GM21447 (cell line): ENCODE results near the gene NBEAL1.
"Not testable (repeated sequence)": the region's sequence is repeated elsewhere in the genome, so short reads cannot be mapped to it uniquely, and the experiment has no call there.

Source experiments
- ATAC-seq: cut with Tn5 transposase; IDR thresholded peaks from one replicate; pipeline ENCODE4 v1.9.1; 2021; ENCODE audit not compliant: unreplicated experiment

NBEAL1 gene

DNA sequence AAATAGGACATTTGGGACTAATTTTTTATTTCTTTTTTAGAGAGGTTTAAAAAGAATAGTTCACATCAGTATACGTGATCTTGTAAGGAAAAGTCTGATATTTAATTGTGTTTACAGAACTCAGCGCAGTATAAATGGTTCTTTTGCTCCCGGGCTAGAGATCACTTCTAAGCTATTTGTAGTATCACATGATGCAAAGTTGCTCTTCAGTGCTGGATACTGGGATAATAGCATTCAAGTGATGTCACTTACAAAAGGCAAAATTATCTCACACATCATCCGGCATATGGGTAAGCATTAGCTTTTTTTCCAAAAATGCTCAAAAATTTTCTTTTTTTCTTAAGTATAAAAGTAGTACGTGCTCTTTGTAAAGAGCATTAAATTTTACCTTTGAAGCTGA lies 186.8 kb downstream of the NBEAL1 start:
- no peak for ATAC-seq

DNA sequence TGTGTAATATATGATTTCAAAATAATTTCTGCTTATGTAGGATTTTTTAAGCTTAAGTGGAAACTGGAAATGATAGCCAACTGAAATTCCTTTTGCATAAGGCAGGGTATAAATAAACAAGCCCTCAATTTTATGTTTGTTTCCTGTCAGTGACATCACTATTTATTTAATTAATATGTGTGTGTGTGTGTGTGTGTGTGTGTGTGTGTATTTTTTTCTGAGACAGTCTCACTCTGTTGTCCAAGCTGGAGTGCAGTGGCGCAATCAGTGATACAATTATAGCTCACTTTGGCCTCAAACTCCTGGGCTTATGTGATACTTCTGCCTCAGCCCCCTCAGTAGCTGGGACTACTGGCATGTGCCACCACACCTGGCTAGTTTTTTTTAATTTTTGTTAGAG lies 194.9 kb downstream of the NBEAL1 start:
- ATAC-seq: no peak

DNA sequence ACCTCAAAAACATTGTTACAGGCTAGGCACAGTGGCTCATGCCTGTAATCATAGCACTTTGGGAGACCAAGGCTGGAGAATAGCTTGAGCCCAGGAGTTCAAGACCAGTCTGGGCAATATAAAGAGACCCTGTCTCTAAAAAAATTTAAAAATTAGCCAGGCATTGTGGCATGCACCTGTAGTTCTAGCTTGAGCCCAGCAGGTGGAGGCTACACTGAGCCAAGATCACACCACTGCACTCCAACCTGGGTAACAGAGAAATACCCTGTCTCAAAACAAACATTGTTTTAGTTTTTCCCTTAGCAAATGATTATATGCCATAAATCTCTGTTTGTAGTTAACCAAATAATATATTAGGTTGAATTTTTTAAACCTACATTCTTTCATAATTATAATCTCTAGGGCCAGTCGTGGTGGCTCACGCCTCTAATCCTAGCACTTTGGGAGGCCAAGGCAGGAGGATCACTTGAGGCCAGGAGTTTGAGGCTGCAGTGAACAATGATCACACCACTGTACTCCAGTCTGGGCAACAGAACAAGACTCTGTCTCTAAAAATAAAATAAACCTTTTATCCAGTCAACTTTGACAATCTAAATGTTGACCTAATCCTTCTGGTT lies 210.9 kb downstream of the NBEAL1 start:
- no peak for ATAC-seq

DNA sequence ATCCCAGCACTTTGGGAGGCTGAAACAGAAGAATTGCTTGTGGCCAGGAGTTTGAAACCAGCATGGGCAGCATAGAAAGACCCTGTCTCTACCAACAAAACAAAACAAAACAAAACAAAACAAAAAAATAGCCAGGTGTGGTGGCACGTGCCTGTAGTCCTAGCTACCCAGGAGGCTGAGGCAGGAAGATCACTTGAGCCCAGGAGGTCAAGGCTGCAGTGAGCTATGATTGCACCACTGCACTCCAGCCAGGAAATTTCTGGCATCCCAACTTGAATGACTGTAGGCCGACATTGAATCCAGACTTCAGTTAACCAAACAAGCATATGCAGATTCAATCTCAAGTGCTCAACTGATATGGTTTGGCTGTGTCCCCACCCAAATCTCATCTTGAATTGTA lies 215.0 kb downstream of the NBEAL1 start:
- ATAC-seq: not testable (repeated sequence)

DNA sequence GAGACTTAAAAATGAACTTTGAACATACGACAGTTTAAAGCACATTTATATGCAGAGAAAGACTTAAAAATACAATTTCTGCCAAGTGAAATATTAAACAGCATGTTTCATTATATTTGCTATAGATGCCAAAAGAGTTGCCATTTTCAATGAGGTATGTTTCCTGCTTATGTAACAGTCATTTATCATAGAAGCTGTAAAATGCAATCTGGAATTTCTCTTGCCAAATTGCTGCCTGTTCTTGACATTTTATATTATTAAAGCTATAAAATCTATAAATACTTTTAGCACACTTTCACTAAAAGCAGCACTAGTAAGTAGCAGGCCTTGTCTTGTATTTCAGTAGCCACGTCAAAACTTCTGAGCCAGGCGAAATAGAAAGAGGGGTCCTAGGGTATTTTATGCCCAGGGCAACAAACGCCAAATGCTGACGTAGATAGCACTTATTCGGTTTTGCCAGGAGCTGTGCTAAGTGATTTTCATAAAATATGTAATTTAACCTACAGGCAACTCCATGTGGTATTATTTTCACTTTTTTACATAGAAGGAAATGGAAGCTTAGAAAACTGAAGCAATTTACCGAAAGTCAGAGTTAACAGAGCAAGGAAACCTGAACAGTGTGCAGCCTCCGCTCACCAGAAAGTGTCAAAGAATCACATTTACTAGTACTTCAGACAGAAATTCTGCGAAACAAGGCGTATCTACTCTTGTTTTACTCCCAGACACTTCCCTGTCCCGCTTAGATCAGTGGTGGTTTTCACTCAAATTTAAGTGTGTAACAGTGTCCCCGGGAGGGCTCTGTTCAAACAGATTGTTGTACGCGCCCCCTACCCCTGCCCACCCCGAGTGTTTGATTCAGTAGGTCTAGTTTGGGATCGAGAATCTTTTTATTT lies 222.9 kb downstream of the NBEAL1 start:
- ATAC-seq: no peak

DNA sequence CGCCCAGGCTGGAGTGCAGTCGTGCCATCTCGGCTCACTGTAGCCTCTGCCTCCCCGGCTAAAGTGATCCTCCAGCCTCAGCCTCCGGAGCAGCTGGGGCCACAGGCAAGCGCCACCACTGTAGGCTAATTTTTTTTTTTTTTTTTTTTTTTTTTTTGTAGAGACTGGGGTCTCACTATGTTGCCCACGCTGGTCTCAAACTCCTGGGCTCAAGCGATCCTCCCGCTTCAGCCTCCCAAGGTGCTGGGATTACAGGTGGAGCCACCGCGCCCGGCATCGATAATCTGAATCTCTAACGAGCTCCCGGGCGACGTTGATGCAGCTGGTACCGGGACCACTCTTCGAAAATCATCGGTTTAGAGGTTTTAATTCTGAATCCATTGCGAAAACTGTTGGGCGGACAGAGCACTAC lies 223.6 kb downstream of the NBEAL1 start:
- ATAC-seq: no peak

DNA sequence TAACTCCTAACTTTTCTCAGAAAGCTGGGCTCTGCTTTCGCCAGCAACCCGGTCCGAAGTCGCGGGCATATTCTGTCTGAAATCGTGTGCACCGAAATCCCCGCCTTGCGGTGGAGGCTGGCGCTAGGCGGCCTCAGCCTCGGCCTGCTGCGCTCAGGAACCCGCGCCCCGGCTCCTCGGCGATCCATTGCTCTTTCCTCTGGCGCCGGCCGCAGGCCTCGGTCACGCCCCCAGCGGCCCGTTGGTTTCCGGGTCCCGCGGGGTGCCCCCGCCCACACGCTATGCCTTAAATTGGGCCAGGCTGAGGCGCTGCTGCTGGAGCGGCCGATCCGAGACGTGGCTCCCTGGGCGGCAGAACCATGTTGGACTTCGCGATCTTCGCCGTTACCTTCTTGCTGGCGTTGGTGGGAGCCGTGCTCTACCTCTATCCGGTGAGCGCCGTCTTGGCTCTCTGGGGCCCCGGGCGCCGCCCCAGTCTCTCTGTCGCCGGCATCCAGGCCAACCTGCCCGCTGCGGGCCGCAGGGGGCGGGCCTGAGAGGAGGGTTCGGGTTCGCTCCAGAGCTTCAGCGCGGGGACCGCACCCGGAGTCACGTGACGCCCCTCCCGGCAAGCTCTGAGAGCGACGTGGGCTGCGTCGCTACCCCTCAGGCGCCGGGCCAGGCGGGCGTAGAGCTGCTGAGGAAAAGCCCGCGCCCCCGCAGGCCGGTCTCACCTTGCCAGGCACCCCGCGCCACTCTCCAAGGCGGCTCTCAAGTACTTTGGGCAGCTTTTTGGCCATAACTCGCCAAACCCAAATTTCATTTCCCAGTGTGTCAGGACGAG lies 224.2 kb downstream of the NBEAL1 start, which contains the start of gene CYP20A1:
Gene CYP20A1, plus strand, starts transcription at position 315 of the 823 bp plus-strand sequence. Its CDS starts 45 bp downstream, at position 360.
- ATAC-seq: peak; percentile 89

DNA sequence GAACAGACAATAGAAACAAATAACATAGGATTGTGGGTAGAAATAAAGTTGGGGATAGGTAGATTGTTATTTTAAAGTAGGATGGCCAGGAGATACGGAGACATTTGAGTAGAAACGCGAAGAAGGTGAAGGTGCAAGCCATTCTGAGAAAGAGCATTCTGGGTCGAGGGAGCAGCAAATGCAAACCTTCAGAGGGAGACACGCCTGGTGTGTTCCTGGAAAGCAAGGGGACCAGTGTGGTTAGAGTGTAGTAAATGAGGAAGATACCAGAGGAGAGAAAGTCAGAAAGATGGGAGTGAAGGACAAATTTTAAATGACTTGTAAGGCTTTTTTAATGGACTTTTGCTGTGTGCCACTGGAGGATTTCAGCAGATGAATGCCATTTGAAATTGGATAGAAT lies 225.8 kb downstream of the NBEAL1 start:
- no peak for ATAC-seq

DNA sequence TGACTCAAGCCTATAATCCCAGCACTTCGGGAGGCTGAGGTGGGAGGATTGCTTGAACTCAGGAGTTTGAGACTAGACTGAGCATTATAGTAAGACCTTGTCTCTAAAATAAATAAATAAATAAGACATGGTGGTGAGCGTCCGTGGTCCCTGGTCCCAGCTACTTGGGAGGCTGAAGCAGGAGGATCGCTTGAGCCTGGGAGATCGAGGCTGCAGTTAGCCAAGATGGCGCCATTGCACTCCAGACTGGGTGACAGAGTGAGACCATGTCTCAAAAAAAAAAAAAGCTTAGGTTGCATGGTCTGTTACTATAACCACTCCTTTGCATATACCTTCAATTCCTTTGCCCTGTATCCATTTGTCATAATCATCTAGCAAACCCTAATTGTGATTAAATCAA lies 227.8 kb downstream of the NBEAL1 start:
- ATAC-seq: no peak

DNA sequence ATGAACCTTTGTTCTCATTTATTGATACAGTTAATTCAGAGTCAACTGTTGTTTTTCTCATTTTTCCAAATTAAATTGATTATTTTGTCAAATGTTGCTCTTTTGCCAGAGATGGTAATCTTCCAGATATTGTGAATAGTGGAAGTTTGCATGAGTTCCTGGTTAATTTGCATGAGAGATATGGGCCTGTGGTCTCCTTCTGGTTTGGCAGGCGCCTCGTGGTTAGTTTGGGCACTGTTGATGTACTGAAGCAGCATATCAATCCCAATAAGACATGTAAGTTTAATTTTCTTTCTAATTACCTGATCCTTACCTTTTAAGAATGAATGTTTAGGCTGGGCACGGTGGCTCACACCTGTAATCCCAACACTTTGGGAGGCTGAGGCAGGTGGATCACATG lies 232.0 kb downstream of the NBEAL1 start:
- no peak for ATAC-seq

DNA sequence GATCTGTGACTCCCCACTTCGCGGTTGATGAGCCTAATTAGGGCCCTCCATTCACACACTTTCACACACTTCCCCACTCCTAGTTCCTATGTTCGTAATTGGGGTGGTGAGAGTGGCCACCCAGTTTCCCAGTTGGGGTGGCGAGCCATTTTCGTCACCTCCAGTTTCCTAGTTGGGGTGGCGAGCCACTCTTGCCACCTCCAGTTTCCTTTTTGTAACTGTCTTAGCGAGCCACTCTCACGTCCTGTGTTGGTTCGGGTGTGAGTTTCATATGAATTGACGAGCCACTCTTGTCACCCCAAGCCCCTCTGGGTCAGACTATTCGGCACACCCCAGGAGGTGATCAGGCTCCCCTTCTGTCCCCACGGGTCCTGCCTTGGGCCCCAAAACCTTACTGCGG lies 238.1 kb downstream of the NBEAL1 start:
- ATAC-seq: no peak

DNA sequence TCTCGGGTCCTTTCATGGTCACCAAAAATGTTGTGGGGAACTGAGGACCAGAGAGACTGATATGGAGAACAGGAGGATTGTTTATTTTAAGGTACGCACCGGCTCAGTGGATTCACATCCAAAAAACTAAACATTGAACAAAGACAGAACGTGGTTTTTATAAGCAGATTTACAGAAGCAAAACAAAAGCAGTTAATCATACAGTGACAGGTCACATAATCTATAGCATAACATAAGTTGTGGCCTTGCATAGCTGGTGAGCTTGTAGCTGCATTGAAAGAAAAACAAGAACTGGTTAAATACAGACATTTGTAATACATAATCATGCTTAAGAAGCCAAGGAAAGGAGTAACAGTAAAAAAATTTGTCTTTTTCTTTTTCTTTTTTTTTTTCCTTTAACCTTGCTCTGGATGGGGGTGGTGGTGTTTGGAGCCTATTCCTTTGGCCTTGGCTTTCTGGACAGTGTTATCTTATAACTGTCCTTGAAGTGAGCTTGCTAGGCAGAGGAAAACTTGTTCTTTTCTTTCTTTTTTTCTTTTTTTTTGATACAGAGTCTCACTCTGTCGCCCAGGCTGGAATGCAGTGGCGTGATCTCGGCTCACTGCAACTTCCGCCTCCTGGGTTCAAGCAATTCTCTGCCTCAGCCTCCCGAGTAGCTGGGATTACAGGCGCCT lies 238.9 kb downstream of the NBEAL1 start:
- ATAC-seq: not testable (repeated sequence)

DNA sequence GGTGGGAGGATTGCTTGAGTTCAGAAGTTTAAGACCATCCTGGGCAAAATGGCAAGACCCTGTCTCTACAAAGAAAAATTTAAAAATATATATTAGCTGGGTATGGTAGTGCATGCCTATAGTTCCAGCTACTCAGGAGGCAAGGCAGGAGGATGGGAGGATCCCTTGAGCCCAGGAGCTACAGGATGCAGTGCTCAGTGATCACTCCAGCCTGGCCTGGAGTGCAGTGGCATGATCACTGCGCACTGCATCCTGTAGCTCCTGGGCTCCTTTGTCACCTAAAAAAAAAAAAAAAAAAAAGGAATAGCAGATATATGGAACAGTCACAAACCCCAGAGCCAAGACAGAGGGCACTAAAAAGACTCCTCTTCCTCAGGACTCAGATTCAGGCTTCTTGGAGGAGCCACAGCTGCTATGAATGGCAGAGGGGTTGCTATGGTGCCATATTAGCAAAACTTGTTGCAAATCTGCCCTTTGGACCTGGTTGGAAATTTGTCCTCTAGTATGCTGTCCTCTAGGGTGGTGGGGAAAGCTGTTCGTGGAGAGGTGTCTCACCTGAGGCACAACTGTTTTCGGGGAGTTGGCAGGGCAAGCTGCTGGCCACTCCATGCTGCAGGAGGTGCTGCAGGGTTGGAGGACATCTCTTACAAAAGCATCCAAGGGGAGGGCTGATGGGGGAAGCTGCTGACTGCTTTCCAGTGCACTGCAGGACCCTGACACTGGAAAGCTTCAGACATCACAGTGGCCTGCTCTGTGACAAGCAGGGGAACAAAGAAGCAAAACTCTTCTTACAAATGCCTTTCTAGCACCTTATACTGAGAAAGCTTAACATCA lies 246.9 kb downstream of the NBEAL1 start:
- ATAC-seq: no peak
